ENCODE measurements around the gene UBE2J1. TPM values are rescaled to one million over a fixed set of nuclear protein-coding genes. Genes with fewer than 3 reads are reported as not detected.

Gene UBE2J1
- total and polyA plus RNA-seq, 10 of the 15 experiments (the other 5 are each of a cell fraction or from before 2014, with no cell fraction given) = 48.7 to 131 (median 90.0) TPM

DNA sequence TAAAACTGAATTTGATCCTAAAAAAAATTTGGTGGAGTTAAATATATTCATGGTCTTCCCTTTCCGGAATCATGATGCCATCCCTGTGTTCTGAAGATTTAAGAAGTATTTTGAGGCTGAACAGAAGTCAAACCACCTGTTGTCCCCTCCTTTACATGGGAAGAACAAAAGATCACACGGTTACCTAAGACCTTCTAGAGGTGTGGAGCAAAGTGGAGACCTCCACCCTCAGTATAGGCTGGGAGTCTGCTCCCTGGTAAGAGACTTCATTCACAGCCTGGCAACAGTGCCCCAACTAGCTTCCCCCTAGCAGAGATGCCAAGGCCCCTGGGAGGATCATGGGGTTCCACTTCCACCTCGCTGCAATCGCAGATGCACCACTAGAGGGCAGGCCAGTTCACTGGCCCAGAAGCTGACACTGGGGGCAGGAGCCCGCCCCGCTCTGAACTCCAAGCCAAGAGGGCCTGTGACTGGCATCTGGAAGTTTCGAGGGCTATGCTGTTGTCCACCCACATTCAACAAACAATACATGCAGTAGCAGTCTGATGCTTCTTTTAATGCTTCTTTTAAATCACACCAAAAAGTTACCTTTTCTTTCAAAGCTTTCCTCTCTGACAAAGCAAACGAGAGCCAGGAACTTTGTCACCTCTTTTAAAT, 19.5 kb upstream of the UBE2J1 start (continued):
- TF ChIP-seq ZBTB40 (IDR thresholded peaks at IDR 0.05; ENCODE audit: borderline replicate concordance) = peak; percentile 47
- TF ChIP-seq NR2C2 (IDR thresholded peaks at IDR 0.05; ENCODE audit: borderline replicate concordance, control insufficient read depth, insufficient read length, low read depth) = no peak
- TF ChIP-seq GATAD2B (conservative IDR thresholded peaks at IDR 0.05; ENCODE audit: low read depth) = no peak

- Histone ChIP-seq H3K27ac (ENCODE audit: control insufficient read depth, insufficient read depth) (no peak overlapping the region), H2AFZ (ENCODE audit: control insufficient read depth, low read depth, low read length) (no peak overlapping the region), H3K9ac (ENCODE audit: control insufficient read depth, insufficient read depth, low read length) (no peak overlapping the region), H3K4me1 (ENCODE audit: control insufficient read depth, insufficient read depth, low read length) (peaks cover 26% of the 10 kb centered on the region), H3K9me3 (replicated peaks; ENCODE audit: control insufficient read depth, insufficient read depth, low read length) (no peaks in the 10 kb centered on the region), H3K79me2 (ENCODE audit: control insufficient read depth, insufficient read depth, low read length) (no peaks in the 10 kb centered on the region), H3K4me2 (ENCODE audit: control insufficient read depth, insufficient read depth) (no peak overlapping the region), H3K4me3 (no peak overlapping the region), H3K27me3 (replicated peaks in 1 of 2; ENCODE audit: control insufficient read depth in 2 of 2, insufficient read depth in 2 of 2, low read length in 1 of 2) (no peaks in the 10 kb centered on the region), H4K20me1 (ENCODE audit: control insufficient read depth, insufficient read depth) (no peaks in the 10 kb centered on the region), H3K36me3 (ENCODE audit: control insufficient read depth in 2 of 2, insufficient read depth in 2 of 2, low read length in 1 of 2) (no peaks in the 10 kb centered on the region)
- no peak for TF ChIP-seq SP1 (IDR thresholded peaks at IDR 0.05; ENCODE audit: low read depth, low read length)
- TF ChIP-seq, protein P1, sequence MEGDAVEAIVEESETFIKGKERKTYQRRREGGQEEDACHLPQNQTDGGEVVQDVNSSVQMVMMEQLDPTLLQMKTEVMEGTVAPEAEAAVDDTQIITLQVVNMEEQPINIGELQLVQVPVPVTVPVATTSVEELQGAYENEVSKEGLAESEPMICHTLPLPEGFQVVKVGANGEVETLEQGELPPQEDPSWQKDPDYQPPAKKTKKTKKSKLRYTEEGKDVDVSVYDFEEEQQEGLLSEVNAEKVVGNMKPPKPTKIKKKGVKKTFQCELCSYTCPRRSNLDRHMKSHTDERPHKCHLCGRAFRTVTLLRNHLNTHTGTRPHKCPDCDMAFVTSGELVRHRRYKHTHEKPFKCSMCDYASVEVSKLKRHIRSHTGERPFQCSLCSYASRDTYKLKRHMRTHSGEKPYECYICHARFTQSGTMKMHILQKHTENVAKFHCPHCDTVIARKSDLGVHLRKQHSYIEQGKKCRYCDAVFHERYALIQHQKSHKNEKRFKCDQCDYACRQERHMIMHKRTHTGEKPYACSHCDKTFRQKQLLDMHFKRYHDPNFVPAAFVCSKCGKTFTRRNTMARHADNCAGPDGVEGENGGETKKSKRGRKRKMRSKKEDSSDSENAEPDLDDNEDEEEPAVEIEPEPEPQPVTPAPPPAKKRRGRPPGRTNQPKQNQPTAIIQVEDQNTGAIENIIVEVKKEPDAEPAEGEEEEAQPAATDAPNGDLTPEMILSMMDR (IDR thresholded peaks at IDR 0.05 in 2 of 3, conservative IDR thresholded peaks at IDR 0.05 in 1 of 3; ENCODE audit: control insufficient read depth in 2 of 3, extremely low read depth in 1 of 3, insufficient read depth in 1 of 3, low read depth in 3 of 3, low read length in 3 of 3) = peak in 2 of 3 experiments; percentile 12 to 35; a peak in 3 of 6 replicates
- no peak for TF ChIP-seq HDAC2 (IDR thresholded peaks at IDR 0.05)
- no peak for TF ChIP-seq NFXL1 (IDR thresholded peaks at IDR 0.05; ENCODE audit: borderline replicate concordance)
- TF ChIP-seq POLR2AphosphoS5 (IDR thresholded peaks at IDR 0.05; ENCODE audit: low read length) = no peak
- no peak for DNase-seq (ENCODE audit: low read depth, low spot score)
- no TSS peak for BruUV-seq (replicated peaks)
- ChIA-PET POLR2A (no interaction called here), SMC1A (ENCODE audit: uncharacterized antibody, unreplicated experiment) (interaction anchor here (0.9 to 11.9 kb wide), 8 partner anchors 17 to 386 kb away, joined by 3 to 252 read pairs (median 6); partner anchors contain the start of gene UBE2J1), CTCF (interaction anchor here (0.9 to 11.4 kb wide), 16 partner anchors 8 to 386 kb away, joined by 3 to 260 read pairs (median 4); partner anchors contain the start of genes GABRR2 and UBE2J1), RAD21 (ENCODE audit: unreplicated experiment) (interaction anchor here (0.9 to 11.8 kb wide), 2 partner anchors 18 to 71 kb away, joined by 3 to 187 read pairs; partner anchors contain the start of gene UBE2J1)
- 68% methylated on average over 7 of the region's 7 CpGs for WGBS (ENCODE audit: insufficient coverage, insufficient replicate concordance, low lambda C conversion rate, missing lambda C conversion rate)
- in situ Hi-C loops (cut with MboI) (no loop called here), intact Hi-C loops (cut with micrococcal nuclease; ENCODE audit: unreplicated experiment) (loop anchor here (1.0 to 2.0 kb wide), 2 partner anchors 64 to 241 kb away; partner anchors contain the start of gene ANKRD6)
- no peak for ATAC-seq
- no peak for FAIRE-seq
These were observed 16.5 kb upstream of the UBE2J1 start for GRCh38 chr6:89368999-89369398.
